ENCODE data around the gene SFTA2.
"Not testable (repeated sequence)": the region's sequence is repeated elsewhere in the genome, so short reads cannot be mapped to it uniquely, and the experiment has no call there.

SFTA2 gene

GRCh38 chr6:30942338-30943060, 10.5 kb upstream of the SFTA2 start:
- DNase-seq (ENCODE audit: low read depth in 2 of 2), result no peak

GRCh38 chr6:30940361-30940986, 8.5 kb upstream of the SFTA2 start, which contains the start of gene MUCL3:
TSS of gene MUCL3 (plus strand) at chr6:30940973. CDS start at chr6:30941000, 27 bp downstream.
- DNase-seq (ENCODE audit: low read depth in 2 of 2), result no peak

- no peak for DNase-seq (ENCODE audit: low read depth in 2 of 2)
These were observed 7.5 kb upstream of the SFTA2 start for GRCh38 chr6:30939473-30939872.

GRCh38 chr6:30938730-30939129, 6.8 kb upstream of the SFTA2 start:
- no peak for DNase-seq (ENCODE audit: low read depth in 2 of 2)

GRCh38 chr6:30937265-30937664, 5.3 kb upstream of the SFTA2 start:
- no peak for DNase-seq (ENCODE audit: low read depth in 2 of 2)

- no peak for DNase-seq (ENCODE audit: low read depth in 2 of 2)
These were observed 3.0 kb upstream of the SFTA2 start for GRCh38 chr6:30935018-30935417.

GRCh38 chr6:30932665-30933365, 845 bp upstream of the SFTA2 start:
- DNase-seq (ENCODE audit: low read depth in 2 of 2), result no peak

DNA sequence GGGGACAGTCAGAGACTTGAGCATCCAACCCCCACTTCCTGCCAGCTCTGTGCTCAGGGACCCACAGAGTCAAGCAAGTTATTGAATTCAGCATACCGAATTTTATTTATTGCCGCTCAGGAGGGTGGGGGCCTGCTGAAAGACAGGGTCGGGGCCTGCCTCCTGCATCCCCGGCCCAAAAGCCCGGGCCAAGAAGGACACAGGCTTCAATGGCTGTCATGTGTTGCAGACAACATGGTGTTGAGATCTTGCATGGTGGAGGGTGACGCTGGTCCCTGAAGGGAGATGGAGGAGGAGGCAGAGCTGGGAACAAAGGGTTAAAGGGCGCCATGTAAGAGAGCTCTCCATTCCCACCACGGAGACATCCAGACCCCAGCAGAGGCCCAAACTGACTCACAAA, 698 bp downstream of the SFTA2 start:
- no peak for DNase-seq (ENCODE audit: low read depth in 2 of 2)

DNA sequence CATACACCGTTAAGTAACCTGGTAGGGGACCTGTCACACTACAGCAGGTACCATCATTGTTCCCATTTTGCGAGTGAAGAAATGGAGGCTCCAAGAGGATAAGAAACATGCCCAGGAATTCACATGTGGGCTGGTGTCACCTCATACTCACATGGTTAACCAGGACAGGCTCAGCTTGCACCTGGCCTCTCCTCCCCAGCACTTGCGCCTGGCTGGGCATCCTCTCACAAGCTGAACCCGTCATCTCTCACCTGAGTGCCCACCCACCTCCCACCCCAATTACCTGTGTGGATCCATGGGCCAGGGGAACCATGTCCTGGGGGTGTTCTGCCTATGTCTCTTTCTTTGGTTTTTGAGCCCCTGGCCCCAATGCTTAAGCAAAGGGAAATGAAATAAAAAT, 1.5 kb downstream of the SFTA2 start:
- no peak for DNase-seq (ENCODE audit: low read depth in 2 of 2)

DNA sequence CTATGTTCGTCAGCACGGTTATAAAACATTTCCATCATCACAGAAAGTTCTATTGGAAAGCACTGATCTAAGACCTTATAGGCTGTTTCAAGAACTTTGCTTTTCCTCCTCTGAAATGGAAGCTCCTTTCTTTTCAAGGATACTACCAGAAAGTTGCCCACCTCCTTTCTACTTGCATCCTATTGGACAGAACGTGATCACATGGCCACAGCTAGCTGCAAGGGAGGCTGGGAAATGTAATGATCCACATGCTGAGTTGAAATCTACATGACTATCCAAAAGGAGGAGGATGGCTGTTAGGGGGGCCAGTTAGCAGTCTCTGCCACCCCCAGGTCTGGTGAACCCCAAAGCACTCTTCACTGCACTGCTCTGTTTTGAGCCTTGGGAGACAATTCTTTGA, 3.3 kb downstream of the SFTA2 start:
- no peak for DNase-seq (ENCODE audit: low read depth in 2 of 2)

- DNase-seq (ENCODE audit: low read depth in 2 of 2), result not testable (repeated sequence)
These were observed 4.9 kb downstream of the SFTA2 start for GRCh38 chr6:30927080-30927479.

DNA sequence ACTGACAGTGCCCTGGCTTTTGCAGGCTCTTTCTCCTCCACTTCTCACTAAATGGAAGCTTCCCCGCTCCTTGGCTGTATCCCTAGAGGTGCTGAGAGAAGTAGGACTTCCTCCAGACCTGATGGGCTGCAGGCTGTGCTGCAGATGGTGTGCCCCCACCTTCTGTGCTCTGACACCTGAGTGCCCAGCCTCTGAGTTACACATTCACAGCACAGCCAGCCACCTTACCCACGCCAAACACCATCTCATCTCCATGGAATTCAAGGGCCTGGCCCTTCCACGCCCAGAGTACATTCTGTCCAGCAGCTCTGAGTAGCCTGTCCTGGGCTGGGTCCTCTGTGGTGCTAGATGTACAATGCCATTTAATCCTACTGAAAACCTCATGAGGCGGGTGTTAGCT, 5.3 kb downstream of the SFTA2 start:
- no peak for DNase-seq (ENCODE audit: low read depth in 2 of 2)

GRCh38 chr6:30924040-30924627, 7.8 kb downstream of the SFTA2 start:
- DNase-seq (ENCODE audit: low read depth in 2 of 2), result not testable (repeated sequence)

- no peak for DNase-seq (ENCODE audit: low read depth in 2 of 2)
These were observed 9.5 kb downstream of the SFTA2 start for GRCh38 chr6:30922447-30922852.

- no peak for DNase-seq (ENCODE audit: low read depth in 2 of 2)
These were observed 13.3 kb downstream of the SFTA2 start for GRCh38 chr6:30918670-30919069.

GRCh38 chr6:30917487-30917886, 14.5 kb downstream of the SFTA2 start:
- no peak for DNase-seq (ENCODE audit: low read depth in 2 of 2)

GRCh38 chr6:30917041-30917440, 14.9 kb downstream of the SFTA2 start:
- no peak for DNase-seq (ENCODE audit: low read depth in 2 of 2)

DNA sequence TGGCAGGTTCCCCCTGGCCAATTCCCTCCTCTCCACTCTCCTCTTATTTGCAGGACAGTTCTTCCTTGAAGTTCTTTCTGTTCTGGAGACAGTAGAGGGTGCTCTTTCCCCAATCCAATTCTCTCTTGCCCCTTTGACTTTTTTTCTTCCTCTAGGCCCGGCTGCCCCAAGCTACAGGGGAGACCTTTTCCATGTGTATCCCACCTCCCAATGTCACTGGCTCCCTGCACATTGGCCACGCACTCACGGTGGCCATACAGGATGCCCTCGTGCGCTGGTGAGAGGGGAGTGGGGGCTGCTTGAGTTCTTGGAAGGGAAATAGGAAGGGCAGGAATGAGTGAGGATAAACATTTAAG, 16.4 kb downstream of the SFTA2 start:
- no peak for DNase-seq (ENCODE audit: low read depth in 2 of 2)

- DNase-seq (ENCODE audit: low read depth in 2 of 2), result no peak
These were observed 16.9 kb downstream of the SFTA2 start for GRCh38 chr6:30914854-30915590.

- DNase-seq (ENCODE audit: low read depth in 2 of 2), result peak; percentile 63 to 70
These were observed 17.7 kb downstream of the SFTA2 start, which contains the start of gene VARS2 for GRCh38 chr6:30914076-30914853. TSS of gene VARS2 (plus strand) at chr6:30914238. CDS start at chr6:30914837, 599 bp downstream.

- no peak for DNase-seq (ENCODE audit: low read depth in 2 of 2)
These were observed 18.3 kb downstream of the SFTA2 start for GRCh38 chr6:30913721-30914075.

All from stimulated activated CD8-positive, alpha-beta memory T cell treated with anti-CD3 and anti-CD28 coated beads, Interleukin-2, amount 100 ng/mL, for 1 hour (primary cell).